HG02623 (cell line): ENCODE measurements around the gene SMIM41.
A peak's percentile ranks its signal among the peaks of the same experiment; 100 is the strongest.

Experiments
- ATAC-seq: cut with Tn5 transposase; IDR thresholded peaks from one replicate; pipeline ENCODE4 v1.9.1; 2021; ENCODE audit warnings: moderate library complexity; ENCODE audit not compliant: unreplicated experiment

SMIM41 gene

GRCh38 chr12:52079576-52080402, at the start of gene SMIM41:
Gene SMIM41 (plus strand): TSS chr12:52079704. CDS start chr12:52079780, 76 bp downstream.
- ATAC-seq: no peak

DNA sequence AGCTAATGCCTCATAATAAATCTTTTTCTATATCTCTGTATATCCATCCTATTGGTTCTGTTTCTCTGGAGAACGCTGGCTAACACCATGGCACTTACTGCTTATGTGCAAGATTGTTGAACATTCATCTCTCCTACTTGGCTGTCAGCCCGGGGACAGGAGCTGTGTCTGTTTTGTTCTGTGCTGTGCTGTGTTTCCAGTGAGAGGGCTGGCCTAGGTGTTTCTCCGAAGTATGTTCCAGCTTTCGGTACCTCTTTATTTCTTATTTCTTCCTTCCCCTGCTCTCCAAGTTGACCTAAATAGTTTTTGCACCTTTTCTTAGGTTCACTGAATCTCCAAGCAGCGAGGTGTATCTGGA, 47.1 kb upstream of the SMIM41 start:
- ATAC-seq: no peak

DNA sequence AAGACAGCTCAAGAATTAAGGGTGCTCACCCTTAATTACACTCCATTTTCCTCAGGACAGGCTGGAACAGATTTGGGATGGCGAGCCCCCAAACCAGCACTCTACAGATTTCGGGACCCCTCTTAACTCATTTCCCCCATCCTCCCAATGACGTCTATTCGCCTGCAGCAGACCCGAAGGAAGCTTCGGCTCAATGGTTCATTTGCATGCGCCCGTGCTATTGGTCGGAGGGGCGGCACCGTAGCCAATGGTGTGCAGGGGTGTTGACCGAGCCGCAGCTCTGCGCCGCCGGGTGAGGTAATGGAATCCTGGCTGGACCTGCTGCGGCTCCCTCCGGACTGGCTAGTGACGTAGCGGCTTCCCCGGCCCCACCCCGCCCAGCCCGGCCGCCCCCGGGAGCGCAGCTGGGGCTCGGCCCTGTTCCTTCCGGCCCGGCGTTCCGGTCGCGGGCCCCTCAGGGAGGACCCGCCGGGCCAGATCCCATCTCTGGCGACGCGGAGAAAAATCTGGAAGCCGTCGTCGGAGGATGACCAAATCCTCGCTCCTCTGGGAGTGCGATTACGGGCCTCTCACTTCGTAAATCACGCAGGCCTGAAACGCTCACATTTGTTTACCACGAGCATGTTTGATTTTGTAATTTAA, 46.6 kb upstream of the SMIM41 start:
- peak; percentile 94 for ATAC-seq

DNA sequence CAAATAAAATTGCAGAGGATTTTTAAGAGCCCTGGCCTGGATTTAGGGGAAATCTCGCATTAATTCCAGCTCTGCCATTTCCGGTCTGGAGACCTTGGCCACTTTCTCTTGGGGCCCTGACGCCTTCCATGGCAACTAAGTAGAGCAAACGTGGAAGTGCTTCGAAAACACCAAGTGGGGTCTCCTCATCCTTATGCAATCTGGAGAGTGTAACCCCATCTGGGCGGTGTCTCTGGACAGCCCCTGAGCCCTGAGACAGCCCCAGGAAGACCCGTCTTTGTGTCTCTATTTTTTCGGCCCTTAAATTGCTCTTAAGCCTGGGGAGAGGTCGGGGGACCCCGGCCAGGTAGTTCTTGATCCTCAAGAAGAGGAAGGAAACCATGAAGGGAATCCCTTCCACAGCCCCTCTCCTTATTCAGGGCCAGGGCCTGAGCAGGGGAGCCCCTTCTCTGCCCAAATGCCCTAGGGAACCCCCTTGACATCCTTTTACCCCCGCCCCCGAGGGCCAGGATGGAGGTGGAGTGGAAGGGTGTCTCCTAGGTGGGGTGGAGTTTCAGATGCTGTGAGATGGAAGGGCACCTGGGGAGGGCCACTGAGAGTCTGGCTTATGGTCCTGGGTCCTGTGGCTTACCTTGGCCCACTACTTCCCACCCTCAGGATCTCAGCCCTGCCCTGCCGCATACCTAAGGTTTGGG, 45.9 kb upstream of the SMIM41 start:
- no peak for ATAC-seq

- ATAC-seq: no peak
Observed at GRCh38 chr12:52035190-52035589, 44.3 kb upstream of the SMIM41 start.

DNA sequence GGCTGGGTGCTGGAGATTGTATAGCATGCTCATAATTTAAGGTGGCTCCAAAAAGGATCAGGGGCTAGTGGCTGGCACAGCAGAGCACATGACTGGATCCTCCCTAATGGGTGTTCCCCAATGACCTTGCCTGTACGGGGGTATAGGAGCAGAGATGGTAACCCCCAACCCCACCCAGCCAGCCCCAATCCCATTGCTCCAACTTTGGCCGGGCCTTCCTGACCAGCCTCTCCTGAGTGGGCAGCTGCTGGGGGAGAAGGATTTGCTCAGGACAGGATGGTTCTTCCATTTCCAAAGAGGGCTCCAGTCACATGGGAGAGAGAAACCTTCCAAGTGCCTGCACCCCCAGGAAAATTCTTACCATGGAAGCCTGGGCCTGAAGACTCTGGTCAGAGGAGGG, 43.6 kb upstream of the SMIM41 start:
- no peak for ATAC-seq

- ATAC-seq: peak; percentile 34
Observed at GRCh38 chr12:52036587-52037171, 42.8 kb upstream of the SMIM41 start.

- ATAC-seq: no peak
Observed at GRCh38 chr12:52037248-52037861, 42.1 kb upstream of the SMIM41 start.

DNA sequence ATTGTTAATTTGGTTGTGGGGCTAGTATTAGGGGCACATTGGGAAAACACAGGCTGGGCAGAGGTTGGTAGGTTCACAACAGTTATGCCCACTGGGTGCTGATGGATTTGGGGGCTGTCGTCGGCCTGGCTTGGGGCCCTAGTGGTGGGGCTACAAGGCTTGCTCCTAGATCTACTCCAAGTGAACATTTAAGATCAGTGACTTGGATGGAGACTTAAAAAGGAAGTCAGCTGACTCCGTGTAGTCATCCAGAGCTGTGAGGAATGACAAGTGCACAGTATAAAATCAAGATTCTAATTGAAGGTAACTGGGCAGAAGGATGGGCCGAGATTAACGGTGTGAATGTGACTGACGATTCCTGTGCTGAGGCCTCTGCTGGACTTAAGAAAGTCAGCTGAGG, 41.1 kb upstream of the SMIM41 start:
- no peak for ATAC-seq

DNA sequence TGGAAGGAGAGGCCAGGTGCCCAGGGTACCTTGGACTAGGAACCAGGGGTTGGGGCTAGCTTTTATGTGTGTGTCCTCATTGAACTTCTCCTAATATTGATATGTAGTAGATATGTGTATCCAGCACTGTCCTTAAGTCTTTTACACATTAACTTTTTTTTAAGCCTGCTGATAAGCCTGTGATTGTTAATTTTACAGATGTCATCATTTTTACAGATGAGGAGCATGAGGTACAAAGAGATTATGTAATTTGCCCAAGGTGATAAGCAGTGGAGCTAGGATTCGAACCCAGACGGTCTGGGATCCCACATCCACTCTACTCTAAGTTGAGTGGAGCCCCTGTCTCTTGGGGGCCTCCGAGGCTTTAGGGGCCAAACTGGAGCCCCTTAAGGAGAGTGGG, 38.5 kb upstream of the SMIM41 start:
- no peak for ATAC-seq

DNA sequence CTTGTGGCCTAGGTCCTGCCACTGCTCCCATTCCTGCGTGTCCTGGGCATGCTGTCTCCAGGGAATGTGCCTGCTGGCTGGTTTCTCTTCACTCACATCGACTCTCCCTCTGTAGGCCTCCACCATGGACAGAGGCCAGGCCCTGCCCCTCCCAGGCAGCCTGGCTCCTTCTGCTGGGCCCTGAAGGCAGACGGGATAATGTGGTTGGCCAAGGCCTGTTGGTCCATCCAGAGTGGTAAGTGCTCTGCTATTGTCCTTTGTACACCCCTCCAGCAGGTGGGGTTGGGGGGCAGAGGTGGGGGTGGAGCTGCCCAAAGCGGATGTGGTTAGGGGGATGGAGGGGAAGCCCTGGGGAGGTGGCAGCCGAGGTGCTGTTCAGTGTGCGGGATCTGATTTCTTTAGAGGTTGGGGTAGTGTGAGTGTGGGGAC, 37.8 kb upstream of the SMIM41 start:
- no peak for ATAC-seq

GRCh38 chr12:52042706-52043385, 36.7 kb upstream of the SMIM41 start:
- ATAC-seq: no peak

GRCh38 chr12:52043386-52044212, 35.9 kb upstream of the SMIM41 start:
- no peak for ATAC-seq

GRCh38 chr12:52044292-52044983, 35.1 kb upstream of the SMIM41 start:
- no peak for ATAC-seq

DNA sequence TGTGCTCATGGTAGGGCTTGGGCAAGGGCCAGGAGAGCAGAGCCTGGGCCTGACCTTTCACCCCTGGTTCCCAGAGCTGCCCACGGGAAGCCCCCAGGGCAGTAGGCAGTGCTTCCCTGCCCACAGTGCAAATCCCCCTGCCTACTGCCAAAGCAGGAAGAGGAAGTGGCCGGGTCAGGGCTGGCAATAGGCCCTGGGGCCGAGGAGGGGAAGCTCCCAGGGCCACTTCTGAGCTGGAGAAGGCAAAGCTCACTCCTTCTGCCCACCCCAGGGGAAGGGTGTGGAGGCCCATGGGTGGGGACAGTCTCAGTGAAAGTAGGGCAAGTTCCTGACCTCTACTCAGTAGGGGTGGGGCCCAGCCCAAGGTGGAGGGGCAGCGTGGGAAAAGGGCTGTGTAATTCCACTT, 33.7 kb upstream of the SMIM41 start:
- ATAC-seq: no peak

GRCh38 chr12:52046859-52047258, 32.6 kb upstream of the SMIM41 start:
- no peak for ATAC-seq

GRCh38 chr12:52049286-52049685, 30.2 kb upstream of the SMIM41 start:
- no peak for ATAC-seq

DNA sequence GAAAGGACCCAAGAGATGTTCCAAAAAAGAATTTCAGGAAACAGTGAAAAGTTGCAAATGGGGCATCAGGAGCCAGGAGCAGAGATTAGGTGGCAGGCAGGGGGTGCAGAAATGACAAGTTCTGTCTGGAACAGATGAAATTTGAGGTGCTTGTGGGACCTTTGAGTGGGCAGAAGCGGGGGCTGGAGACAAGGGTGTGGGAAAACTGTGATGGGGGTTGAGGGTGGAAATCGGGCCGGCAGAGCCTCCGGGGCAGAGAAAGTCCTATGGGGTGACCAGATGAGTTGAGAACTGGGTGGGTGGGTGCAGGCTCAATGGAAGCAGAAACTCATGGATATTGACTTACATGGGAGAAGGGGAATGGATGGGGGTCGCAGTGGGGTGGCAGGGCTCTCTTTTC, 29.8 kb upstream of the SMIM41 start:
- no peak for ATAC-seq

GRCh38 chr12:52050116-52050757, 29.3 kb upstream of the SMIM41 start:
- ATAC-seq: no peak
